ENCODE results near the gene TRPV2. TPM values are rescaled to one million over a fixed set of nuclear protein-coding genes. Genes with fewer than 3 reads are reported as not detected.
"Not testable (repeated sequence)": the region's sequence is repeated elsewhere in the genome, so short reads cannot be mapped to it uniquely, and the experiment has no call there.

Gene TRPV2
- total RNA-seq, 4 donors from 2014 or later = 3.9 to 19.0 (median 7.7) TPM

GRCh38 chr17:16438557-16439302 lies 23.4 kb downstream of the TRPV2 start:
- Histone ChIP-seq H3K27ac (peak overlapping the region; percentile 81 to 90 (median 86)), H3K27me3 (no peaks in the 10 kb centered on the region), H3K9me3 (no peaks in the 10 kb centered on the region), H3K4me3 (peak overlapping the region; percentile 59 to 95 (median 77)), H3K36me3 (peaks cover 0 to 32% (median 0%) of the 10 kb centered on the region in 3 donors), H3K4me1 (peaks cover 0 to 43% (median 4%) of the 10 kb centered on the region in 4 donors)
- DNase-seq = peak; percentile 90 to 97 (median 94)
- peak; percentile 82 to 87 for TF ChIP-seq POLR2A (IDR thresholded peaks at IDR 0.05)
- TF ChIP-seq, protein P1, sequence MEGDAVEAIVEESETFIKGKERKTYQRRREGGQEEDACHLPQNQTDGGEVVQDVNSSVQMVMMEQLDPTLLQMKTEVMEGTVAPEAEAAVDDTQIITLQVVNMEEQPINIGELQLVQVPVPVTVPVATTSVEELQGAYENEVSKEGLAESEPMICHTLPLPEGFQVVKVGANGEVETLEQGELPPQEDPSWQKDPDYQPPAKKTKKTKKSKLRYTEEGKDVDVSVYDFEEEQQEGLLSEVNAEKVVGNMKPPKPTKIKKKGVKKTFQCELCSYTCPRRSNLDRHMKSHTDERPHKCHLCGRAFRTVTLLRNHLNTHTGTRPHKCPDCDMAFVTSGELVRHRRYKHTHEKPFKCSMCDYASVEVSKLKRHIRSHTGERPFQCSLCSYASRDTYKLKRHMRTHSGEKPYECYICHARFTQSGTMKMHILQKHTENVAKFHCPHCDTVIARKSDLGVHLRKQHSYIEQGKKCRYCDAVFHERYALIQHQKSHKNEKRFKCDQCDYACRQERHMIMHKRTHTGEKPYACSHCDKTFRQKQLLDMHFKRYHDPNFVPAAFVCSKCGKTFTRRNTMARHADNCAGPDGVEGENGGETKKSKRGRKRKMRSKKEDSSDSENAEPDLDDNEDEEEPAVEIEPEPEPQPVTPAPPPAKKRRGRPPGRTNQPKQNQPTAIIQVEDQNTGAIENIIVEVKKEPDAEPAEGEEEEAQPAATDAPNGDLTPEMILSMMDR (IDR thresholded peaks at IDR 0.05) = peak in 2 of 6 experiments; percentile 3 to 21

GRCh38 chr17:16439303-16439791 lies 24.0 kb downstream of the TRPV2 start:
- Histone ChIP-seq H3K36me3 (peaks cover 0 to 38% (median 0%) of the 10 kb centered on the region in 3 donors), H3K4me1 (peaks cover 0 to 48% (median 4%) of the 10 kb centered on the region in 4 donors)
- DNase-seq = peak in 2 of 3 donors; percentile 32 to 54

GRCh38 chr17:16439811-16440351 lies 24.5 kb downstream of the TRPV2 start:
- peaks cover 0 to 53% (median 4%) of the 10 kb centered on the region in 4 donors for H3K4me1 ChIP-seq
- TF ChIP-seq, protein P1 (IDR thresholded peaks at IDR 0.05) = no peak
- no peak for TF ChIP-seq POLR2A (IDR thresholded peaks at IDR 0.05)
- H3K27ac ChIP-seq = peak overlapping the region; percentile 81 to 90 (median 86)

More at GRCh38 chr17:16439303-16439791, 24.0 kb downstream of the TRPV2 start:
- Histone ChIP-seq H3K4me3 (peak overlapping the region; percentile 59 to 95 (median 77)), H3K27me3 (no peaks in the 10 kb centered on the region), H3K27ac (peak overlapping the region; percentile 81 to 90 (median 86)), H3K9me3 (no peaks in the 10 kb centered on the region)
- TF ChIP-seq POLR2A (IDR thresholded peaks at IDR 0.05) = no peak
- TF ChIP-seq, protein P1 (IDR thresholded peaks at IDR 0.05) = no peak

GRCh38 chr17:16440354-16440753 lies 25.0 kb downstream of the TRPV2 start:
- H3K4me1 ChIP-seq = peaks cover 0 to 58% (median 4%) of the 10 kb centered on the region in 4 donors
- peak overlapping the region; percentile 25 to 90 (median 82) for H3K27ac ChIP-seq

More at GRCh38 chr17:16439811-16440351, 24.5 kb downstream of the TRPV2 start:
- Histone ChIP-seq H3K4me3 (peak overlapping the region; percentile 59 to 95 (median 77)), H3K27me3 (no peaks in the 10 kb centered on the region), H3K9me3 (no peaks in the 10 kb centered on the region), H3K36me3 (peaks cover 0 to 43% (median 0%) of the 10 kb centered on the region in 3 donors)
- no peak for DNase-seq

DNA sequence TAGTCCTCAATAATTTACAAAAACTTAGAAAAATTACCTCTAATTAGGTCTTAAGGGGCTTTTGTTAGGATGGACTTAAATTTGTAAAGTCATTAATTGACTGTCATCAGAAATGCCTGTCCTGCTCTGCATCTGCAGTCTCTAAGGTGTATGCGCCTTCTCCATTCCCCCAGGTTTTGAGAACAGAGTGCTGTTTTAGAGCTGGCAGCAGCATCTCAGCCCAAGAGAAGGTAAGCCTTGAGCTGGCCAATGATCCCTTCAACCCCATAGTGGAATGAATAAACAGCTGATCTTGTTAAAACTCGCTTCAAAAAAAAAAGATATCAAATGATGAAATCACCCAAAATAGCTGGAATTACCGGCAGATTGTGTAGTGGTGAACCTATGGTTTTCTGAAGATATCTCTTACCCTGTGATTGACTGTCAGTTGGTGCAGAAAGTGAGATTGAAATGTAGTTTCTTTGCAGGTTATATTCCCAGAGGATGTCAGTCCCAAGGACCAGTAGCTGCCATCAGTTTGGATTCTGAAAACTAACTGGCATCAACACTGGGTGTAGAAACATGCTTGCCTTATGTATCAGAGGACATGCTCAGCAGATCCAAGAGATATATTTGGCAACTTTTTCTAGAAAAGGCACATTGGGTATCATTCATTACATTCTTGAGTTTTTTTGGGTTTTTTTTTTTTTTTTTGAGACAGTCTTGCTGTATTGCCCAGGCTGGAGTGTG lies 25.7 kb downstream of the TRPV2 start:
- H3K36me3 ChIP-seq = peaks cover 0 to 43% (median 0%) of the 10 kb centered on the region in 3 donors
- H3K4me1 ChIP-seq = peaks cover 0 to 65% (median 4%) of the 10 kb centered on the region in 4 donors
- no peaks in the 10 kb centered on the region for H3K9me3 ChIP-seq
- no peak overlapping the region for H3K27ac ChIP-seq
- no peaks in the 10 kb centered on the region for H3K27me3 ChIP-seq
- TF ChIP-seq, protein P1 (IDR thresholded peaks at IDR 0.05) = no peak
- no peak for TF ChIP-seq POLR2A (IDR thresholded peaks at IDR 0.05)
- peak overlapping the region in 1 of 4 donors; percentile 86 for H3K4me3 ChIP-seq
- DNase-seq = no peak

More at GRCh38 chr17:16440354-16440753, 25.0 kb downstream of the TRPV2 start:
- Histone ChIP-seq H3K36me3 (peaks cover 0 to 43% (median 0%) of the 10 kb centered on the region in 3 donors), H3K4me3 (peak overlapping the region in 3 of 4 donors; percentile 68 to 95 (median 86))
- not testable (repeated sequence) for H3K9me3 ChIP-seq, H3K27me3 ChIP-seq, DNase-seq

All from Peyer's patch (tissue), 4 donors.